ENCODE measurements around the gene IFI27L2.
A peak's percentile ranks its signal among the peaks of the same experiment; 100 is the strongest.
"Not testable (repeated sequence)": the region's sequence is repeated elsewhere in the genome, so short reads cannot be mapped to it uniquely, and the experiment has no call there.

IFI27L2 gene

GRCh38 chr14:94129111-94129757 lies at the start of gene IFI27L2:
Gene IFI27L2 (minus strand): TSS chr14:94129604. CDS start chr14:94129564, 40 bp downstream.
- DNase-seq: peak; percentile 59

- no peak for DNase-seq
Observed at GRCh38 chr14:94177806-94178205, 48.4 kb upstream of the IFI27L2 start.

- no peak for DNase-seq
Observed at GRCh38 chr14:94176808-94177207, 47.4 kb upstream of the IFI27L2 start.

- no peak for DNase-seq
Observed at GRCh38 chr14:94175747-94176146, 46.3 kb upstream of the IFI27L2 start.

- no peak for DNase-seq
Observed at GRCh38 chr14:94175011-94175745, 45.8 kb upstream of the IFI27L2 start.

- no peak for DNase-seq
Observed at GRCh38 chr14:94174604-94175010, 45.2 kb upstream of the IFI27L2 start.

GRCh38 chr14:94173885-94174603 lies 44.6 kb upstream of the IFI27L2 start, which contains the start of gene PPP4R4:
Gene PPP4R4 (plus strand): TSS chr14:94174322. CDS start chr14:94174466, 144 bp downstream.
- DNase-seq: peak; percentile 59

GRCh38 chr14:94173471-94173884 lies 44.1 kb upstream of the IFI27L2 start:
- no peak for DNase-seq

- DNase-seq: no peak
Observed at GRCh38 chr14:94172545-94172944, 43.1 kb upstream of the IFI27L2 start.

GRCh38 chr14:94171208-94171607 lies 41.8 kb upstream of the IFI27L2 start:
- no peak for DNase-seq

GRCh38 chr14:94170136-94170535 lies 40.7 kb upstream of the IFI27L2 start:
- no peak for DNase-seq

GRCh38 chr14:94165744-94166143 lies 36.3 kb upstream of the IFI27L2 start:
- DNase-seq: no peak

GRCh38 chr14:94164685-94165431 lies 35.5 kb upstream of the IFI27L2 start:
- no peak for DNase-seq

GRCh38 chr14:94163796-94164195 lies 34.4 kb upstream of the IFI27L2 start:
- no peak for DNase-seq

- DNase-seq: no peak
Observed at GRCh38 chr14:94162466-94162865, 33.1 kb upstream of the IFI27L2 start.

GRCh38 chr14:94161981-94162380 lies 32.6 kb upstream of the IFI27L2 start:
- no peak for DNase-seq

GRCh38 chr14:94161058-94161457 lies 31.7 kb upstream of the IFI27L2 start:
- DNase-seq: no peak

GRCh38 chr14:94158239-94158883 lies 29.0 kb upstream of the IFI27L2 start:
- no peak for DNase-seq

GRCh38 chr14:94157197-94157596 lies 27.8 kb upstream of the IFI27L2 start:
- no peak for DNase-seq

- DNase-seq: not testable (repeated sequence)
Observed at GRCh38 chr14:94156143-94156542, 26.7 kb upstream of the IFI27L2 start.

GRCh38 chr14:94153750-94154342 lies 24.4 kb upstream of the IFI27L2 start:
- DNase-seq: no peak

- no peak for DNase-seq
Observed at GRCh38 chr14:94152676-94153075, 23.3 kb upstream of the IFI27L2 start.
